Kidney glomerular epithelial cell (primary cell): Measurements from ENCODE around the gene DNASE1L3.

Source experiments
- DNase-seq: peaks from one replicate; lab custom pipeline; 2025; lab: John Stamatoyannopoulos, UW

Gene DNASE1L3

GRCh38 chr3:58179235-58180098, 31.3 kb downstream of the DNASE1L3 start:
- no peak for DNase-seq

- no peak for DNase-seq
Observed at GRCh38 chr3:58178528-58179234, 32.1 kb downstream of the DNASE1L3 start.

- peak; percentile 47 for DNase-seq
Observed at GRCh38 chr3:58177747-58178527, 32.8 kb downstream of the DNASE1L3 start.

- no peak for DNase-seq
Observed at GRCh38 chr3:58176827-58177489, 33.8 kb downstream of the DNASE1L3 start.

GRCh38 chr3:58176185-58176530, 34.6 kb downstream of the DNASE1L3 start:
- DNase-seq, result no peak

DNA sequence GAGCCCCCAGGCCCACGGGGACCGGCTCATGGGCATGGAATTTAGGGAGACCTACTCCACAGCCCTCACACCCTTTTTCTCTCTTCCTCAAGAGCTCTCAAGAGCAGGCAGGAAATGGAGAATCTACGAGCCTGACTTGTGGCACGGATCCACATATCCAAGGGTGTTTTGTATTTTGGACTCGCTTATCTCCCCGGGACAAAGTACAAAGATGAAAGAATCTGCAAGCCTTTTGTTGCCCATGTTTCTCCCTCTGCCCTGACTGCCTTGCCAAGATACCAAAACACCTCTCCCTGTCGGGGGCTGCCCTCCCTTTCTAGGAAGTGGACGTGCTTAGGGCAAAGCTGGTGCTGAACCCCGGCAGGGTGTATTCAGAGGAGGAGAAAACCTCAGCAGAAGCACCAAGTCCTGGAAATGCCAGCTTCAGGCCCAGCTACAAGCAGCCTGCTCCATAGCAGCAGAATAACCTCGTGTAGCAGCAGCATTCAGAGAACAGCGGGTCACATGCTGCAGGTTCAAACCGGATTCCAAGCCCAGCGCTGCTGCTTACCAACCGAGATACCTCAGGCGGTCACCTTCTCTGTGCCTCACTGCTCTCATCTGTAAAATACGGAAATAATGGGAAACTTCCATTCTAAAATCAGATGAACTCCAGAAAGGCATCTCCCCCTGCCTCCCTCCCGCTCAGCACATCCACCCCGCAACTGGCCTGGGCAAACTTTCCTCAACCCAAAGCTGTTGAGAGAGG, 35.2 kb downstream of the DNASE1L3 start:
- no peak for DNase-seq

DNA sequence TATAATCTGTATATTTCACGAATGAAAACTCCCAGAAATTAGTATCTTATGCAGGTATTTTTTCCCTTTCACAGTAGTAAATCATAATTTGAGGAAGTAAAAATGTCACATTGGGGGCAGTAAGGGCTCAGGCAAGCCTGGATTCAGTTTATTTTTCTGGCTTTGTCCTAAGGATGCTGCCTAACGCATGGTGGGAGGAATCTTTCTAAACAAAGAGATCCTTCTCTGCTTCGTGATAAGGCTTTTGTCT, 35.7 kb downstream of the DNASE1L3 start:
- DNase-seq, result no peak

DNA sequence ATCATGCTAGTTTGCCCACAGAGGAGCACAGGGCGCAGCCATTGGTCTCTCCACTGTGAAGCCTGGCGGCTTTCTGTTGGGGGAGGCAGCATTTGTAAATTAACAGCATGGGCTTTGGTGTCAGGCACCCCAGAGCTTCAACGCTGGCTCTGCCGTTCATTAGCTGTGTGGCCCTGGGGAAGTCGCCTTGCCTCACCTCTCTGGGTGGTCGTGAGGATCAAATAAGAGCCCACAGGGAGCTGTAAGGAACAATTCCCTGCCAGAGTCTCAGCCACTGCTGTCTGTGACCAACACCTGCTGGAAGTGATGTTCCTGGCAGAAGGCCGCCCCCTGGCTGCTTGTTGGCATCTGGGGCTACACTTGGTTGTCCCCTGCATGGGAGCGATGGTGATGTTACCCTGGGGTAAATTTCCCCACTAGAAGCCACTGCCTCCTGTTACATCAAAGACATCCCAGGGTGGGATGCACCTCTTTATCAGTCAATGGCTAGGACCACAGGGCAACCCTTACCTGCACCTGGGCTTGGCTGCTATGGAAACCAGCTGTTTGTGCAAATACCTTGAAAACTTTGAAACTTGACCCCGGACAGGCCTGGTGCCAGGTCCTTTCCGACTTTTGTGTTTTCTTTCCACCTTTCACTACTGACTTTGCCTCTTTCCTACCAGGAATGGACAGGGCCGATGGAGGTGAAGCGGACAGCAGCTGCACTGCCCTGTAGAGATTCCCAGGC, 36.9 kb downstream of the DNASE1L3 start:
- DNase-seq, result no peak

GRCh38 chr3:58173029-58173668, 37.6 kb downstream of the DNASE1L3 start:
- no peak for DNase-seq

- no peak for DNase-seq
Observed at GRCh38 chr3:58171126-58171525, 39.6 kb downstream of the DNASE1L3 start.

GRCh38 chr3:58170376-58170775, 40.4 kb downstream of the DNASE1L3 start:
- DNase-seq, result no peak

- no peak for DNase-seq
Observed at GRCh38 chr3:58169371-58169770, 41.4 kb downstream of the DNASE1L3 start.

GRCh38 chr3:58168498-58168897, 42.3 kb downstream of the DNASE1L3 start:
- no peak for DNase-seq

- DNase-seq, result peak; percentile 64
Observed at GRCh38 chr3:58167431-58168351, 43.1 kb downstream of the DNASE1L3 start.

DNA sequence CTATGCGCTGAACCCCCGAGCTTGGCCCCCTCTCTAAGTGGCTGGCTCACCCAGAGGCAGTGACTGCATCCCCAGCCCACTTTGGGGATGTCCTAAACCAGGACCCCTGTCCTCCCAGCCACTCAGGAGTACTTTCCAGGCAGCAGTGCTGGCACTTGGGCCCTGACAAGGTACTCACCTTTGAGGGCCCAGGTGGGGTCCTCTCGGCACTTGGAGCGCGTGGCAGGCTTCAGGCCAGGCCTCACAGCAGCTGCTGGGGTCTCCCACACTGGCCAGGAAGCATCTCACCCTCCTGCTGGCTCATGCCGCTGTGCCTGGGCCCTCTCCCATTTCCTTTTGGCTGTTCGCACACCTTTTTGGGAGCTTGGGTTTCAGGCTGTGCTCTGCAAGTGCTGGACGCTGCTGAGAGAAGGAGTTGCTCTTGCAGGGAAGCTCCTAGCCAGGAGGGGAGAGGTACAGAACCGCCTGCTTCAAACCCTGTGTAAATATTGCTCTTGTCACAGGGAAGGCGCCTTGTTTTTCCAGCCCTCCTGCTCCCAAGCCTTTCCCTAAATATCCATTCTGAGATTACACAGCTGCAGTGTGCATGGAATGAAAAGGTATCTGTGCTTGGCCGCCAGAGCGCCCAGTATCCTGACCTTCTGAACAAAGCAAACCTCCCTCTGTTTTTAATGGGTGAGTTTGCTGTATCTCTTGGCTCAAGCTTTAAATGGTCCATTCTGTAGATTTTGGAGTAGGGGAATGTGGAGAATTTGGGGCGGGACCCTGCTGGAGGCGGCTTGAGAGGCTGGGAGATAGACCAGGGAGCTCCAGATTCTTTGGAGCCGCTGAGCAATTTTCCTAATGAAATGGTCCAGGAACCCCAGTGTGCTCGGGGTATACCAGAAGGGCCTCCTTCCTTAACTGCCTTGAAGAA, 45.6 kb downstream of the DNASE1L3 start:
- peak; percentile 76 for DNase-seq

DNA sequence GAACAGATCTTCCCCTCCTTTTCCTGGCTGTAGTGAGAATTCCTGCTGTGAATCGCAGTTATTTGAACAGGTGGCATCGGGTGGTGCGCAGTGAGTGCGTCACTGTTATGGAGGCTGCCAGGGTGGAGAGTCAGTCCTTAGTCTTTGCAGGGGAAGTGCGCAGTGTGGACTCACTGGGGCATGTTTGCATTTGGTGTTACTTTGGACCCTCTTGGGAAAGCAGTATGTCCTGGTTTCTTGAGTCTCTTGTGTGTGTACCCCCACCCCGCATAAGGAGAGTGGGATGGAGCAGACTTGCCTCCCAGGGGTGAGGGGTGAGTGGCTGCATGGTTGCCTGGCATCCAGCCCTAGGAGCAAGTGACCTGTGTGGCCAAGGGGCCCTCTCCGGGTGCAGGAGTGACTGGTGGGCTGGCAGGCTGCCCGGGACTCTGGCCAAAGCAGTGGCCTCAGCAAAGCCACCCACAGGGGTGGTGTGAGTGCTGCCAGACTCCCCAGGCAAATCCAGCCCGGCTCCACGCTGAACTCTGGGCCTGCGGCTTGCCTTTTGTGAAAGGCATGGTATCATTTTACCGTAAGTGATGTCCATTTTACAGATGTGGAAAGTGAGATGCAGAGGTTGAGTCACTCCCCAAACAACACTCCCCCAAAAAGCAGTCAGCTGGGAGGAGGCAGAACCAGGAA, 46.4 kb downstream of the DNASE1L3 start:
- peak; percentile 70 for DNase-seq

GRCh38 chr3:58163234-58163633, 47.5 kb downstream of the DNASE1L3 start:
- DNase-seq, result no peak
